SHP77 (cell line): ENCODE data around the gene MLH3.

Experiments
- DNase-seq, 2 experiments: peaks; one replicate each; lab custom pipeline; 2025; lab: John Stamatoyannopoulos, UW

MLH3 gene

DNA sequence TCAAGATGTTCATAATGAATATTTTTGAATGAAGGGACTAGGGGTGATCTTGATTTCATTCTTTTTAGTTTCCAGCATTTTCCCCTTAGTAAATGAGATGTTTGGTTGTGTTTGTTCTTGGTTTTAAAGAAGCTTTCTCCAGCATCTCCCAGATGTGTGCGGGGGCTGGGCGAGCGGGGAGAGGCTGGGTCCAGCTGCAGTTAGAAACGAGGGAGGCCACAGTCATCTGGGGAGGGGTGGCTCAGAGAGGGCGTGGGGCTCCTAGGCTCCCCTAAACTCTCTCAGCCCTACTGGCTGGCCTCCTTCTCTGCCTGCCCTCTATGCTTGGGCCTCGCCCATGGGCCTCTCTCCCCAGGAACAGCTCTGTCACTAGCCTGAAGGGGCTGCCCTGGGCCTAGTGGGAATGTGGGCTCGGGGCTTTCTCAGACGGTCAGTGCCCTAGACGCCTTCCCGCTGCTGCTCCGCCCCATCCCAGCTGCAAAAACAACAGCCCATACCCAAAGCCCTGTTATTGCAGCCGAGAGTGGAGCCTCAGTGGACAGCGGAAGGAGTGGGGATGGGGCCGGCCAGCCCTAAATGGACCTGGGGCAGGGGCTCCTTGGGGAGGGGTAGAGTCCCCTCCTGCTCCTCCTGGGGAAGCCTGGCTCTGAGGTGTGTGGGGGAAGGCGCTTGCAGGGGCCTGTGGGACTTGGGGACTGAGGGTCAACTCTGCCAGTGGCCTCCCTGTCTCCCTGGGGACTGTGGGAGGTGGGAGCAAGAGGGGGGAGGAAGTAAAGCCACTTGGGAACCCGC lies 66.8 kb downstream of the MLH3 start:
- DNase-seq = no peak

GRCh38 chr14:74983343-74983742 lies 67.9 kb downstream of the MLH3 start:
- no peak for DNase-seq

- no peak for DNase-seq
Observed at GRCh38 chr14:74982661-74983060, 68.6 kb downstream of the MLH3 start.

DNA sequence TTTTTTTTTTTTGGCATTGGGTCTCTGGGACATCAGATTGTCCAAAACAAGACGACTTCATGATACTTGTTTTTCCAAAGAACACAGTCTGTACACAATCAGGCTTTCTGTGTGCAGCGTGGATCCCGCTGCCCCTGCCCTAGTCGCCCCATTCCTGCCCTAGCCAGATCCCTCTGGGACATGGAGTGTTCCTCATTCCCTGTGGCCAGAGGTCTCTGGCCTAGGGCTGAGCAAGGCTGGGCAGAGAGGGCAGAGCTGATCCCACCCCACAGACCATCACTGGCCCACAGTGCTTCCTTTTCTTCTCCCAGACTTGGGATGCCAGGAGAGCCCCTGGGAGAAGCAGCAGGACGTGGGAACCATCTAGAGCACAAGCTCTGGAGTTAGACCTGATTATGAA lies 69.4 kb downstream of the MLH3 start:
- DNase-seq = no peak

DNA sequence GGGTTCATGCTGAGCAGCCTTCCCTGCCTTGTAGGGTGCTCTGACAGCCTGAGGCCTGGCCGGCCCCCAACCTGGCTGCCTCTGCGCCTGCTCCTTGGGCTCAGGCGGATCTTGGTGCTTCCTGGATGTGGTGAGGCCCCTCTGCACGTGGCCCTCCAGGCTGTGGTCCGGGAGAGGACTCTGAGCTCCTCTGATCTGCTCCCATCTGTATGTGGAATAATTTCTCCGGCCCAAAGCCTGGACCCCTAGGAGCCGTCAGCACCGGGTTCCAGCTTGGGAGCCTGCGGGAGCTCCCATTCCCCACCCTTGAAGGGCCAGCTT lies 69.8 kb downstream of the MLH3 start:
- DNase-seq = no peak

DNA sequence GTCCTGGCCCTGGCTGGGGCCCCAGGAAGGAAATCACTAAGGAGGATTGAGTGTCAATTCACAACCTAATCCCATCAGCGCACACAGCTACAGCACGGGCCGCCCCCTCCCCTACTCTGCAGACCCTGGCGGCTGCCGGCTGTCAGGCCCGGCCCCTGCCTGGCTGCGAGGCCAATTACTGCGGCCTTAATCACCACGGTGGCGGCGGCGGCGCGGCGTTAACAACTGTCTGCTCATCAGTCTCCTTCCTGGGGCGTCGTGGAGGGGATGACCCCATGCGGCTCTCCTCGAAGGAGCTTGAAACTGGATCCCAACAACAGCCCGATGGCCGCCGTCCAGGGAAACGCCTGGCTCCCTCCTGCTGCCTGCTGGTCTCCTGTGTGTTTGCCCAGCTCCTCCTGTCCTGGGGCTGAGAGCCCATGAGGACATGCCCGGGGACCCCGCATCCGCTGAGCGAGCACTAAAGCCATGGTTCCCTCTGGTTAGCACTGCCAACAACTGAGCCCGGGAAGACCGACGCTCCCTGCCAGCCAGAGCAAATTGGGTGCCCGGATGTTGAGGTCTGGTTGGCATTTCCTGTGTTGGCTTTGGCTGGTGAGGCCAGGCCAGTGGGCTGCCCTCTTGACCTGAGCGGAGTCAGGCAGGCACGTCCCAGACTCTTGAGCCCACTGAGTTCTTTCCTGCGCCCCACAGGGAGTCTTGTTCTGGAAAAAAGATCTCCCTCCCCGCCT lies 70.4 kb downstream of the MLH3 start:
- DNase-seq = no peak

- no peak for DNase-seq
Observed at GRCh38 chr14:74980398-74980730, 70.9 kb downstream of the MLH3 start.

- DNase-seq = peak; percentile 31 to 52
Observed at GRCh38 chr14:74979442-74980397, 71.5 kb downstream of the MLH3 start.

- no peak for DNase-seq
Observed at GRCh38 chr14:74979029-74979428, 72.2 kb downstream of the MLH3 start.

DNA sequence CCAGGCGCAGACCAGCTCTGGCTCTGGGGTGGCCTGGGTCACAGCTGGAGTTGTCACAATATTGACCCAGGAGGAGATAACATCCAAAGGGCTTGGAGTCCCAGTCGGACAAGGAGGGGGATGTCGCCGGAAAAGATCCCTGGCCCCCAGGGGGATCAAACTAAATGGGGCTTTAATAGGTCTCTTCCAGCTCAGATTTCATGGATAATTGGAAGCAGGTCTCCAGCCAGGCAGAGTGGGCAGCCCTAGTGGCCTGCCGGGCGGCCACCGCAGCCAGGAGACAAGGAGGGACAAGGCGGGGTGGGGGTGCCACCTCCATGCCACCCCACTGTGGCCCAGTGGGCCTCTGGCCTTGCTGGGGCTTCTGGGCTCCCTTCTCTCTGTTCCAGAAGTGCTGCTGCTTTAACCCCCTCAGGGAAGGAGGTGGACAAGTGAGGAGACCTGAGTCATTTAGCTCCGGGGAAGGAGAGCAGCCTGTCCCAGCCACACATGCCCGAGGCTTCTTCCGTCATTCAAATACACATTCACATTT lies 72.8 kb downstream of the MLH3 start:
- DNase-seq = no peak

- no peak for DNase-seq
Observed at GRCh38 chr14:74977901-74978385, 73.3 kb downstream of the MLH3 start.

DNA sequence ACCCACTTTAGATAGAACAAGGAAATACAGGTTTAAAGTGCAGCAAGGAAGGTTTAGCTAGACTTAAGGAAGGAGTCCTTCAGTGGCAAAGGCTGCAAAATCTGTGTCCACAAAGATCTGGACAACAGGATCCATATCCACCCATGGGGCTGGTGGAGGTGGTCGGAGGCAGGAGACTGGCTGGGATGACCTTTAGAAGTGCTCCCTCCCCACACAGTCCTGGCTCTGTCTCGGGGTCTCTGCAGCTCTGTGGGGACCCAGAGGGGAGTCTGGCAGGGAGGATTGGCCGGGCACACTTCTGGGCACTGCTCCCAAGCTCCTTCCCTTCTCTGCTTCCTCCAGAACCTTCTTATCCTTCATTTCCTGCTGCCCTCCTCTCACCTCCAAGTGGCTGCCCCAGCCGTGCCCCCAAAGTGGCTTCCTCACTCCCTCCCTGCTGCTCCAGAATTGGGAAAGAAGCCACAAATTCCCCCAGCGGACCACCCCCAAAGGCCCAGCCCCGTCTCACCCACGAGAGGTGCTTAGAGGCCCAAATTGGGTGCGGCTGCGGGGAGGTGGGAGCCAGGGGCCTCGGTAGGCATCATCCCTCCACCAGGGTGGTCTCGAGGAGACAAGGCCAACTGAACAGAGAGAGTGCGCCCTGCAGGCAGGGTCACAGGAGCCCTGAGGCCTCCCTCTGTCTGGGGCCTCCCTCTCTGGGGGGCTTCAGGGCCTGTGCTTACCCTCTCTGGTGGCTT lies 73.9 kb downstream of the MLH3 start:
- no peak for DNase-seq

- no peak for DNase-seq
Observed at GRCh38 chr14:74976264-74977113, 74.8 kb downstream of the MLH3 start.

- no peak for DNase-seq
Observed at GRCh38 chr14:74975059-74975810, 76.0 kb downstream of the MLH3 start.

- no peak for DNase-seq
Observed at GRCh38 chr14:74974364-74975058, 76.8 kb downstream of the MLH3 start.

GRCh38 chr14:74973905-74974363 lies 77.3 kb downstream of the MLH3 start:
- DNase-seq = no peak

DNA sequence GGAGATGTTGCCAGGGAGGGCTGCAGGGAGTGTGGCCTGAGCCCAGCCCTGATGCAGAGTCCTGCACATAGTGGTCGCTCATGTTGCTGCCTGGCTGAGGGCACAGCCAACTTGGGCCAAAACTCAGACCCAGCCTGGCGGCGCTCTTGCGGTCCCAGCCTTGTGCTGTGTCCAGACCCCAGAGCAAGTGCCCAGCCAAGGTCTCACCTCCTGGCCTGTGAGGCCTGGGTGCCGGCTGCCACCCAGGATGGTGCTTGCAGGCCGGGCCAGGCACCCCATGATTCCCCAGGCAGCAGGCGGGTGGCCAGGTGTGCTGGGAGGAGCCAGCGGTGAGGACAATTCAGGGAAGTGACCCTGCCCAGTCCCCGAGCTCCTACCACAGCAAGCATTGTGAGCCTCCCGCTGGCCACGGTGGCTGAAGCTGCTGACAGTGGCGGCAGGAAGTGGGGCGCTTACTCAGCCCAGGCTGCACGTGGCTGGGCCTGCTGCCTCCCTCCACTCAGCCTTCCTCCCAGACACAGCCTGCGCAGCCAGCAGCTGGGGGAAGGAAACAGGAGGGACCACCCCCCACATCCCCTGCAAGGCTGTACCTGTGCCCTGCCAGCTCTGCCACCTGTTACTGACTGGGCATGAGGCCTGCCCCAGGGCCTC lies 78.1 kb downstream of the MLH3 start:
- DNase-seq = no peak

- no peak for DNase-seq
Observed at GRCh38 chr14:74968811-74969210, 82.5 kb downstream of the MLH3 start.
